ENCODE data around the gene GGPS1. TPM values are rescaled to one million over a fixed set of nuclear protein-coding genes. Genes with fewer than 3 reads are reported as not detected.

Gene GGPS1
- polyA plus RNA-seq, 3 donors = 7.9 to 53.0 (median 45.8) TPM

DNA sequence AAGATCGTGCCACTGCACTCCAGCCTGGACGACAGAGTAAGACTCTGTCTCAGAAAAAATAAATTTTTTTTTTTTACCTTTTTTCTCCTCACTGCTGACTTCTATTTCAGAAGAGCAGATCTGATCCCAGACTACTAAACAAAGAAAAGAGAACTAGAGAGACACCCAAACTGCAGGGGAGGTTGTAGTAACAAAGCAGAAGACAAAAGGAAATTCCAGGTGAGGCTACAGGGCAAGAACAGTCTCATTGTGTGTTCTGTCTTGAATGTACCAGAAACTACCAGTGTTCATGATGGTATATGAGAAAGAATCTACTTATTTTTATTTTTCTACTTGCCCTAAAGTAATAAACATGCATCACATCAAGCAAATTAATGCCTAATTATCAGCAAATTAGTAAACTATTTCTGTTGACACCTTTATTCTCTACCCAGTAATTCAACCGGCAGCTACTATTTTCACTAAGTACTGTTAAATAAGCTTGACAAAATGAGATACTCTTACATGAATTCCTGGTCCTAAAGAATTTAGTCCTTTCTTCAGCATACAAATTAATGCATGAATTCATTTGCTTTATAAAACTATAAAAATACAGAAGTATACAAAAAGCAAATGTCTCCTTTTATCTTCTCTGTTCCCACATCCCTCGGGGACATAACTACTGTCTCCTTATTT lies 41.0 kb upstream of the GGPS1 start:
- Histone ChIP-seq H3K36me3 (replicated peaks in 1 of 2; ENCODE audit: control insufficient read depth in 1 of 2, insufficient read depth in 2 of 2, low read length in 2 of 2) (no peaks in the 10 kb centered on the region), H2AFZ (ENCODE audit: insufficient read depth, low read depth, low read length, poor library complexity, severe bottlenecking) (no peak overlapping the region), H3K79me2 (ENCODE audit: insufficient read depth, low read length) (peaks cover 98% of the 10 kb centered on the region), H3K4me1 (ENCODE audit: control insufficient read depth in 1 of 2, insufficient read depth in 2 of 2, low read length in 2 of 2) (peaks cover 6 to 9% of the 10 kb centered on the region in 2 donors), H4K20me1 (ENCODE audit: insufficient read depth, low read length) (peaks cover 99% of the 10 kb centered on the region), H3K27me3 (ENCODE audit: control insufficient read depth in 2 of 2, insufficient read depth in 2 of 2, low read length in 2 of 2) (no peaks in the 10 kb centered on the region), H3K9me3 (replicated peaks in 1 of 2; ENCODE audit: control insufficient read depth in 1 of 2, insufficient read depth in 1 of 2, low read length in 2 of 2) (no peaks in the 10 kb centered on the region), H3K4me2 (replicated peaks; ENCODE audit: extremely low read depth, low read length, poor library complexity, severe bottlenecking) (no peak overlapping the region), H3K4me3 (replicated peaks in 1 of 3; ENCODE audit: low read depth in 2 of 3, low read length in 3 of 3) (no peak overlapping the region), H3K9ac (ENCODE audit: insufficient read depth, low read length, poor library complexity, severe bottlenecking) (no peak overlapping the region), H3K27ac (ENCODE audit: low read depth in 1 of 2, low read length in 2 of 2) (no peak overlapping the region)
- no peaks in the 10 kb centered on the region for H3K27me3 Mint-ChIP-seq (ENCODE audit: low read depth in 3 of 3)
- TF ChIP-seq, protein P1, sequence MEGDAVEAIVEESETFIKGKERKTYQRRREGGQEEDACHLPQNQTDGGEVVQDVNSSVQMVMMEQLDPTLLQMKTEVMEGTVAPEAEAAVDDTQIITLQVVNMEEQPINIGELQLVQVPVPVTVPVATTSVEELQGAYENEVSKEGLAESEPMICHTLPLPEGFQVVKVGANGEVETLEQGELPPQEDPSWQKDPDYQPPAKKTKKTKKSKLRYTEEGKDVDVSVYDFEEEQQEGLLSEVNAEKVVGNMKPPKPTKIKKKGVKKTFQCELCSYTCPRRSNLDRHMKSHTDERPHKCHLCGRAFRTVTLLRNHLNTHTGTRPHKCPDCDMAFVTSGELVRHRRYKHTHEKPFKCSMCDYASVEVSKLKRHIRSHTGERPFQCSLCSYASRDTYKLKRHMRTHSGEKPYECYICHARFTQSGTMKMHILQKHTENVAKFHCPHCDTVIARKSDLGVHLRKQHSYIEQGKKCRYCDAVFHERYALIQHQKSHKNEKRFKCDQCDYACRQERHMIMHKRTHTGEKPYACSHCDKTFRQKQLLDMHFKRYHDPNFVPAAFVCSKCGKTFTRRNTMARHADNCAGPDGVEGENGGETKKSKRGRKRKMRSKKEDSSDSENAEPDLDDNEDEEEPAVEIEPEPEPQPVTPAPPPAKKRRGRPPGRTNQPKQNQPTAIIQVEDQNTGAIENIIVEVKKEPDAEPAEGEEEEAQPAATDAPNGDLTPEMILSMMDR (IDR thresholded peaks at IDR 0.05) = no peak
- H3K36me3 Mint-ChIP-seq = peaks cover 4 to 5% of the 10 kb centered on the region in 2 donors
- peaks cover 14% of the 10 kb centered on the region for H3K4me1 Mint-ChIP-seq
- no CpG with 5 or more reads among the region's 4 CpGs for WGBS (ENCODE audit: insufficient coverage)
- DNase-seq = no peak
- H3K9me3 Mint-ChIP-seq = peaks cover 0 to 3% (median 0%) of the 10 kb centered on the region in 7 donors
- no peak overlapping the region for H3K4me3 Mint-ChIP-seq
- intact Hi-C loops (cut with micrococcal nuclease) = no loop called here
- H3K27ac Mint-ChIP-seq = peak overlapping the region in 1 of 7 donors; percentile 12

DNA sequence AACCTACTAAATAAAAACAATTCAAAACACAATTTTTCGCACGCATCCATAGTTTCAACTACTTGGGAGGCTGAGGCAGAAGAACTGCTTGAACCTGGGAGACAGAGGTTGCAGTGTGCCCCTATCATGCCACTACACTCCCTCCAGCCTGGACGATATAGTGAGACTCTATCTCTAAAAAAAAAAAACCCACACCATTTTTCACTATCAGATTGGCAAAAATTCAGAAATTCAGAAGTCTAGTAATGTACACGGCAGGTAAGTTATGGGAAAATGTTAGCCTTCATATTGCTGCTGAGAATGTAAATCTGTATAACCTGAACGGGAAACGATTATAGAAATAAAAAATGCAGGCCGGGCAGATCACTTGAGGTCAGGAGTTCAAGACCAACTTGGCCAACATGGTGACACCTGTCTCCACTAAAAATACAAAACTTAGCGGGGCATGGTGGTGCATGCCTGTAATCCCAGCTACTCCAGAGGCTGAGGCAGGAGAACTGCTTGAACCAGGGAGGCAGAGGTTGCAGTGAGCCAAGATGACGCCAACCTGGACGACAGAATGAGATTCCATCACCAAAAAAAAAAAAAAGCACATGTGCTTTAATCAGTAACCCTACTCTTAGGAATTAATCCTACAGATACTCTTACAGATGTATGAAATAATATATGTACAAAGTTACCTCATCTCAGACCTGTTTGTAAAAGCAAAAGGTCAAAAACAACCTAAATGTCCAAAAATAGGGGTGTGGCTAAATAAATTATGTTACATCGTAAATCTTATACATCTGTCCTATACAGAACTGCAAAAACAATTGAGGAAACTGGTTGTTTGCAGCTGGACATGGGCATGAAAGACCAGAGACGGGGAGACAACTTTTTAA lies 38.3 kb upstream of the GGPS1 start:
- H4K20me1 ChIP-seq (ENCODE audit: insufficient read depth, low read length) = peaks cover 99% of the 10 kb centered on the region

More for the DNA sequence above, 38.3 kb upstream of the GGPS1 start:
- Histone ChIP-seq H3K4me1 (ENCODE audit: control insufficient read depth in 1 of 2, insufficient read depth in 2 of 2, low read length in 2 of 2) (peaks cover 12 to 13% of the 10 kb centered on the region in 2 donors), H3K9ac (ENCODE audit: insufficient read depth, low read length, poor library complexity, severe bottlenecking) (no peak overlapping the region), H3K4me2 (replicated peaks; ENCODE audit: extremely low read depth, low read length, poor library complexity, severe bottlenecking) (no peak overlapping the region), H3K9me3 (replicated peaks in 1 of 2; ENCODE audit: control insufficient read depth in 1 of 2, insufficient read depth in 1 of 2, low read length in 2 of 2) (no peaks in the 10 kb centered on the region), H3K4me3 (replicated peaks in 1 of 3; ENCODE audit: low read depth in 2 of 3, low read length in 3 of 3) (no peak overlapping the region), H3K27ac (ENCODE audit: low read depth in 1 of 2, low read length in 2 of 2) (no peak overlapping the region), H3K79me2 (ENCODE audit: insufficient read depth, low read length) (peaks cover 100% of the 10 kb centered on the region), H2AFZ (ENCODE audit: insufficient read depth, low read depth, low read length, poor library complexity, severe bottlenecking) (no peak overlapping the region), H3K36me3 (replicated peaks in 1 of 2; ENCODE audit: control insufficient read depth in 1 of 2, insufficient read depth in 2 of 2, low read length in 2 of 2) (no peaks in the 10 kb centered on the region), H3K27me3 (ENCODE audit: control insufficient read depth in 2 of 2, insufficient read depth in 2 of 2, low read length in 2 of 2) (no peaks in the 10 kb centered on the region)
- TF ChIP-seq, protein P1 (IDR thresholded peaks at IDR 0.05) = no peak
- peak overlapping the region in 3 of 7 donors; percentile 38 to 54 (median 48) for H3K27ac Mint-ChIP-seq
- H3K36me3 Mint-ChIP-seq = peaks cover 4 to 5% of the 10 kb centered on the region in 2 donors
- H3K27me3 Mint-ChIP-seq (ENCODE audit: low read depth in 3 of 3) = no peaks in the 10 kb centered on the region
- whole genome bisulfite sequencing (ENCODE audit: insufficient coverage) = 94% methylated on average over 4 of the region's 12 CpGs
- intact Hi-C loops (cut with micrococcal nuclease) = no loop called here
- peaks cover 24% of the 10 kb centered on the region for H3K4me1 Mint-ChIP-seq
- H3K9me3 Mint-ChIP-seq = no peaks in the 10 kb centered on the region
- no peak overlapping the region for H3K4me3 Mint-ChIP-seq
- DNase-seq = no peak
